CD4-positive, alpha-beta T cell treated with Interleukin-15 for 1 hour (primary cell): ENCODE data around the gene ACCS.

Experiments used
- DNase-seq: peaks from one replicate; pipeline ENCODE4 v3.0.0-alpha.2; 2020

Gene ACCS

DNA sequence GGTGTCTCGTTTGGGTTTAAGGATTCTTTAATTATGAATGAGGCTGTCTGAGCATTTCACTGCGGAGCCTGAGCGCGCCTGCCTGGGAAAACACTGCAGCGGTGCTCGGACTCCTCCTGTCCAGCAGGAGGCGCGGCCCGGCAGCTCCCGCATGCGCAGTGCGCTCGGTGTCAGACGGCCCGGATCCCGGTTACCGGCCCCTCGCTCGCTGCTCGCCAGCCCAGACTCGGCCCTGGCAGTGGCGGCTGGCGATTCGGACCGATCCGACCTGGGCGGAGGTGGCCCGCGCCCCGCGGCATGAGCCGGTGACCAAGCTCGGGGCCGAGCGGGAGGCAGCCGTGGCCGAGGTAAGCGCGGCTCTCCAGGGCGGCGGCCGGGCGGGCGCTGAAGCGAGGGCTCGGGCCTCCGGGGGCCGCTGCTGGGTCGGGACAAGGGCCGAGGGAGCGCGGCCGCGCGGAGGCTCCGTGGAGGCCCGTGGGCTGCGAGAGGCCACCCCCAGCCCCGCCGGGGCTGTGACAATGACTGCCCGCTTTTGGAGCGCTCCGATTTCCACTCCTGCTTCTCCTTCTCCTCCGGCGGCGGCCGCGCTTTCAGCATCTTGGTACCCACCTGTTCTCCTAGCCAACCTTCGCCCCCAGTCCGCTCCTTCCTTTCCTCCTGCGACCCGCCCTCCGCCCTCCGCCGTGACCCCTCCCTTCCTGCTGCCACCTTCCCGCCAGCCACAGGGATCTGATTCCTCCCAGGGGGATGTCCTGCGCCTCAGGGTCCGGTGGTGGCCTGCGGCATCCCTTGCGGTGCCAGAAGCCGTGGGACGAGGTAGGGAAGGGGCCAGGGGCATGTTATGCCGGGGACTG, 29.7 kb downstream of the ACCS start, which contains the start of gene EXT2:
Gene EXT2, plus strand, starts transcription at position 173 of the 854 bp plus-strand sequence. CDS start 12,035 bp downstream, outside the sequence.
- peak; percentile 87 for DNase-seq

DNA sequence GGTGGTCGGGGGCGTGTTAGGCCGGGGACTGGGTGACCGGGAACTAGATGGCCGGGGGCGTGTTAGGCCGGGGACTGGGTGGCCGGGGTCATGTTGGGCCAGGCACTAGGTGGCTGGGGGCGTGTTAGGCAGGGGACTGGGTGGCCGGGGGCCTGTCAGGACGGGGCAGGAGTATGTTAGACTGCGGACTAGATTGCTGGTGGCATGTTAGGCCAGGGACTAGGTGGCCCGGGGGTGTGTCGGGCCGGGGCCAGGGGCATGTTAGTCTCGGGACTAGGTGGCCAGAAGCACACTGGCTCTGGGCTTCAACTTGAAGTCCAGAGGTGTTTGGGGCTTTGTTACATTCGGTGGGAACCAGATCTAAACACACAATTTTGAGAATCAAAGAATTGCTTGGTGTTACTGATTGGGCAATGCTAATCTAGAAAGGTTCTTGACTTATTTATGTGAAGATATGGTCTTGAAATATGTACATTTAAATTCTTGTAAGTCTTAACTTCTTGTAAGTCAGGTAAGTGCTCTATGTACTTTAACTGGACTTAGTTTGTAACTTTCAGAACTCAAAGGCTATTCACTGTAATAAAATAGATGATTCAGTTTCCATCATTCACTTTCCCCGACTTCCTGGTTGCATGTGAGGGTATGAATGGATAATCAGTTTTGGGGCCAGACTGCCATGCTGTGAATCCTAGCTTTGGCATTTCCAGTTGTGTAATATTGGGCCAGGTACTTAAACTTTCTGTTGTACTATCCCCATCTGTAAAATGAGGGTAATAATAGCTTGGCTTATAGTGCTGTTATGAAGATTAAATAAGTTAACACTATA, 30.5 kb downstream of the ACCS start:
- no peak for DNase-seq

- DNase-seq = no peak
These were observed 31.8 kb downstream of the ACCS start for GRCh38 chr11:44097821-44098220.

- DNase-seq = no peak
These were observed 35.0 kb downstream of the ACCS start for GRCh38 chr11:44101098-44101497.

GRCh38 chr11:44104481-44105294, 38.6 kb downstream of the ACCS start:
- DNase-seq = no peak

GRCh38 chr11:44108260-44108659, 42.2 kb downstream of the ACCS start:
- DNase-seq = no peak

DNA sequence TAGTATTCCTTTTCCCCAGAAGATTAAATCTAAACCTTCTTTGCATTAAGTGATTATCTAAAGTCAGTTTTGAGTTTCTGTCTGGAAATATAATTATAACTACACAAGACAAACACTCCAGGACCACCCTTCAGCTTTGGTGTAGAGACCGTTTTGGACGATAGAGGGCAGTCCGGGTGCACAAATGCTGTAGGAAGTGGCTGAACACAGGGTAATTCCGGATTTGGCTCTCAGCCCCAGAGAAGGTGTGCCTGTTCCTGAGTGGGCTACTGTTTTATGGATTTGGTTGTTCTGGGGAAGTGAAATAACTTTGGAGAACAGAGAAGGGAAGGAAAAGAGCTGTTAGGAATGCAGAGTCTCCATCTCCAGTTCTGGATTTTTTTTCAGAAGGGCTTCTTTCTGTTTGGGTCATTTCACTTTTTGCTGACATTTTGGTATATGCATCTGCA, 44.2 kb downstream of the ACCS start:
- DNase-seq = peak; percentile 41

- DNase-seq = no peak
These were observed 46.2 kb downstream of the ACCS start for GRCh38 chr11:44112091-44112821.

GRCh38 chr11:44113018-44113417, 46.9 kb downstream of the ACCS start:
- no peak for DNase-seq

DNA sequence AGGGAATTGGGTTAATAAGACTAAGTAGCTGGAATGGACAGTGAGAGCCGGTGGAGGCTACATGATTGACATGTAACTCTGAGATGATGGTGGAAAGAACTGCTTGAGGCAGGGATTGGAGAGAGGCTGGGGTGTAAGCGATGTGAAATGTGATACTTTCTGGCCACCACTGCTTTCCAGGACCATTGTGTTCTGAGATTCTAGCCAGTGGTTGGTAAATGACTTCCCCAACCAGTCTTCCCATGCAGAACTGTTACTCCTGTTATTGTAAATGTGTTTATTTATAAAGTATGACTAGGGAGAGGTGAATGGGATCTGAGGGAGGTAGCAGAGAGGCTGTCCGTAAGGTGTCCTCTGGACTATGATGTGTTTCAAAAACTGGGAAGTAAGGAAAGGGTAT, 47.5 kb downstream of the ACCS start:
- no peak for DNase-seq

DNA sequence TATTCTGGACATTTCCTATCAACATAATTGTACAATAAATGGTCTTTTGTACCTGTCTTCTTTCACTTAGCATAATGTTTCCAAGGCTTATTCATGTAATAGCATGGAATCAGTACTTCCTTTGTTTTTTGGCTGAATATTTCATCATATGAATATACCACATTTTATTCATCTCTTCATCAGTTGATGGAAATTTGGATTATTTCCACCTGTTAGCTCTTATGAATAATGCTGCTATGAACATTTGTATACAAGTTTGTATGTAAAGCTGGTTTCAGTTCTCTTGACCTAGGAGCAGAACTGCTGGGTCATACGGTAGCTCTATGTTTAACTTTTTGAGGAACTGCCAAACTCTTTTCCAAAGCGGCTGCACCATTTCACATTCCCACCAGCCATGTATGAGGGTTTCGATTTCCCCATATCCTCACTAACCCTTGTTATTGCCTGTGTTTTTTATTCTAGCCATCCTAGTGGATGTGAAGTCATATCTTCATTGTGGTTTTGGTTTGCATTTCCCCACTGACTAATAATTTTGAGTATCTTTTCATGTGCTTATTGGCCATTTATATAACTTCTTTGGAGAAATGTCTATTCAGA, 50.3 kb downstream of the ACCS start:
- no peak for DNase-seq

- DNase-seq = no peak
These were observed 54.1 kb downstream of the ACCS start for GRCh38 chr11:44120169-44120568.

DNA sequence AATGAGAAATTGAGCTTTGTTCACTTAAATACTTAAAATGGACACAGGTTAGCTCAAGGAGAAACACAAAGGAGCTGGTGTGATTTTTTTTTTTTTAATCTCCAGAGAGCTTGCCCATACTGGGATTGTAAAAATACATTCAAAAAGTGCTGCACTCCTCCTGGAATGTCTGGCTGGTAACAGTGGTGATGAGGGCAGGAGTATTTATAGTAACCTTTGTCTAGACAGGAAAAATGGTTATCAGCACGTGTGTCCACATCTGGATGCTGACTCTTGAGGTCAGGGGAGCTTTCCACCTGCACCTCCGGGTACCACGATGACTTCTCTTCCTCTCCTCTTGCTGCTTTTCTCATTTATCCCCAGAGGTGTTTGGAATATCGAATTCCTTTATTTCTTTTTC, 59.5 kb downstream of the ACCS start:
- DNase-seq = no peak

DNA sequence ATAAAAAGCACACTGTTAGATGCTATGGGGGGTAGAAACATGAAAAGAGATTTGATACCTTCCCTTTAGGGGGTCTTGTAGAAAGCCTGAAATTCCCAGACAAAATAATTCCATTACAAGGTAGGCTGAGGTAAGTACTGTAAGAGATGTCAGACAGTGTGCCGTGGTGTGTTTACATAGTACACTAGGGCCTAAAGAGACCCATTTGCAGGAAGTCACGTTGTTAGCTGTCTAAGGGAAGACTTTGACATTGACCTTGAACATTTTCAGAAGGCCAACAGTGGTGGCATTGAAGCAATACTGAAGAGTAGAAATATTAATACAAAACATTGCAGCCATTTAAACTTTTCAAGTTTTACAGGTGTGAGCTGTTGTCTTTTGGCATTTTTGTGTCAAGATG, 60.2 kb downstream of the ACCS start:
- no peak for DNase-seq

- no peak for DNase-seq
These were observed 61.1 kb downstream of the ACCS start for GRCh38 chr11:44127130-44127529.

- DNase-seq = no peak
These were observed 62.7 kb downstream of the ACCS start for GRCh38 chr11:44128729-44129128.

- DNase-seq = no peak
These were observed 64.7 kb downstream of the ACCS start for GRCh38 chr11:44130751-44131150.

- DNase-seq = no peak
These were observed 67.4 kb downstream of the ACCS start for GRCh38 chr11:44133335-44133946.
